Measurements from ENCODE around the gene HTT.

Gene HTT

GRCh38 chr4:3288571-3289094 is 214.2 kb downstream of the HTT start:
- DNase-seq (ENCODE audit: low read depth, low spot score) = no peak

GRCh38 chr4:3290476-3290875 is 216.0 kb downstream of the HTT start:
- no peak for DNase-seq (ENCODE audit: low read depth, low spot score)

GRCh38 chr4:3290889-3291321 is 216.4 kb downstream of the HTT start:
- DNase-seq (ENCODE audit: low read depth, low spot score) = no peak

- DNase-seq (ENCODE audit: low read depth, low spot score) = no peak
Observed at GRCh38 chr4:3291411-3291968, 217.0 kb downstream of the HTT start.

GRCh38 chr4:3291969-3292570 is 217.6 kb downstream of the HTT start:
- no peak for DNase-seq (ENCODE audit: low read depth, low spot score)

- peak; percentile 54 for DNase-seq (ENCODE audit: low read depth, low spot score)
Observed at GRCh38 chr4:3292571-3293400, 218.3 kb downstream of the HTT start, which contains the start of gene RGS12. Gene RGS12, plus strand, starts transcription at chr4:3293021. Its CDS starts 23,150 bp downstream, at chr4:3316171.
